ENCODE measurements around the gene CDC42BPB.

DNA sequence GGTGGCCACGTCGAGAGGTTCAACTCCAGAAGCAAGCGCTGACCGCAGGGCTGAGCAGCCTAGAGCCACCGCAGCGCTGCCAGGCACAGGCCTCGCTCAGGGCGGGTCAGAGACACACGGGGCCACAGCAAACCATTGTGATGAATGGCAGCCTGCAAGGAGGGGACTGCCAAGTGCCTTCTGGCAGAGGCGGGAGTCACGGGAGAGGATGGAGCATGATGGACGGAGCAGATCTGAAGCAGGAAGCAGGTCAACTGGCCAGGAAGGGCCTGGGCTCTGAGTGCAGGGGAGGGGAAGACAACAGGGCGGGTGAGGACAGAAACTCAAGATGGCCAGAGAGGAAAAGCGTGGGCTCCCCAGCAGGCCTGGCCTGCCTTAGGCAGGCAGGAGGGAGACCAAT, 49.8 kb downstream of the CDC42BPB start:
- TF ChIP-seq EZH2 (IDR thresholded peaks at IDR 0.05; ENCODE audit: borderline replicate concordance, low read length), result no peak
- TF ChIP-seq, protein P1, sequence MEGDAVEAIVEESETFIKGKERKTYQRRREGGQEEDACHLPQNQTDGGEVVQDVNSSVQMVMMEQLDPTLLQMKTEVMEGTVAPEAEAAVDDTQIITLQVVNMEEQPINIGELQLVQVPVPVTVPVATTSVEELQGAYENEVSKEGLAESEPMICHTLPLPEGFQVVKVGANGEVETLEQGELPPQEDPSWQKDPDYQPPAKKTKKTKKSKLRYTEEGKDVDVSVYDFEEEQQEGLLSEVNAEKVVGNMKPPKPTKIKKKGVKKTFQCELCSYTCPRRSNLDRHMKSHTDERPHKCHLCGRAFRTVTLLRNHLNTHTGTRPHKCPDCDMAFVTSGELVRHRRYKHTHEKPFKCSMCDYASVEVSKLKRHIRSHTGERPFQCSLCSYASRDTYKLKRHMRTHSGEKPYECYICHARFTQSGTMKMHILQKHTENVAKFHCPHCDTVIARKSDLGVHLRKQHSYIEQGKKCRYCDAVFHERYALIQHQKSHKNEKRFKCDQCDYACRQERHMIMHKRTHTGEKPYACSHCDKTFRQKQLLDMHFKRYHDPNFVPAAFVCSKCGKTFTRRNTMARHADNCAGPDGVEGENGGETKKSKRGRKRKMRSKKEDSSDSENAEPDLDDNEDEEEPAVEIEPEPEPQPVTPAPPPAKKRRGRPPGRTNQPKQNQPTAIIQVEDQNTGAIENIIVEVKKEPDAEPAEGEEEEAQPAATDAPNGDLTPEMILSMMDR (conservative IDR thresholded peaks at IDR 0.05 in 1 of 2, IDR thresholded peaks at IDR 0.05 in 1 of 2; ENCODE audit: extremely low read depth in 1 of 2, insufficient read depth in 1 of 2, low read depth in 1 of 2, low read length in 2 of 2), result no peak

Data from mammary epithelial cell (primary cell).